ENCODE measurements around the gene ITGB8.

- TF ChIP-seq EZH2 (IDR thresholded peaks at IDR 0.05; ENCODE audit: low read depth, unreplicated experiment) = no peak
- TF ChIP-seq CTCF (conservative IDR thresholded peaks at IDR 0.05; ENCODE audit: low read depth in 2 of 2) = no peak
These were observed 18.1 kb upstream of the ITGB8 start for GRCh38 chr7:20312562-20312961.

All from GM23338 (cell line).